ENCODE measurements around the gene MATCAP1.
A peak's percentile ranks its signal among the peaks of the same experiment; 100 is the strongest.

MATCAP1 gene

GRCh38 chr16:67183627-67184452, at the start of gene MATCAP1:
Gene MATCAP1, minus strand, starts transcription at chr16:67183963. Its CDS starts 3,353 bp downstream, at chr16:67180610.
- DNase-seq = peak; percentile 97

- no peak for DNase-seq
These were observed 47.3 kb upstream of the MATCAP1 start for GRCh38 chr16:67230809-67231660.

- DNase-seq = no peak
These were observed 46.4 kb upstream of the MATCAP1 start for GRCh38 chr16:67229906-67230808.

- DNase-seq = no peak
These were observed 45.1 kb upstream of the MATCAP1 start for GRCh38 chr16:67228905-67229304.

- no peak for DNase-seq
These were observed 44.4 kb upstream of the MATCAP1 start for GRCh38 chr16:67228034-67228785.

- no peak for DNase-seq
These were observed 43.8 kb upstream of the MATCAP1 start for GRCh38 chr16:67227567-67227921.

GRCh38 chr16:67226804-67227566, 43.2 kb upstream of the MATCAP1 start, which contains the start of gene TMEM208:
Gene TMEM208, plus strand, starts transcription at chr16:67227130. Its CDS starts 89 bp downstream, at chr16:67227219.
- DNase-seq = peak; percentile 98

GRCh38 chr16:67226295-67226803, 42.6 kb upstream of the MATCAP1 start:
- no peak for DNase-seq

GRCh38 chr16:67223992-67224391, 40.2 kb upstream of the MATCAP1 start:
- no peak for DNase-seq

GRCh38 chr16:67216612-67217490, 33.1 kb upstream of the MATCAP1 start:
- DNase-seq = no peak

GRCh38 chr16:67215706-67216105, 31.9 kb upstream of the MATCAP1 start:
- no peak for DNase-seq

GRCh38 chr16:67213197-67214019, 29.6 kb upstream of the MATCAP1 start:
- no peak for DNase-seq

- no peak for DNase-seq
These were observed 29.0 kb upstream of the MATCAP1 start for GRCh38 chr16:67212766-67213165.

GRCh38 chr16:67211674-67212073, 27.9 kb upstream of the MATCAP1 start:
- no peak for DNase-seq

- no peak for DNase-seq
These were observed 26.5 kb upstream of the MATCAP1 start for GRCh38 chr16:67210069-67210937.

- no peak for DNase-seq
These were observed 25.8 kb upstream of the MATCAP1 start for GRCh38 chr16:67209565-67209964.

GRCh38 chr16:67208154-67208896, 24.6 kb upstream of the MATCAP1 start:
- DNase-seq = no peak

Measured in CD4-positive, alpha-beta T cell treated with Interleukin-21 for 1 hour (primary cell).